C4-2B (cell line): ENCODE measurements around the gene CDH23.

Source experiments
- CTCF ChIP-seq: fragments of 450-650 bp; conservative IDR thresholded peaks from 2 replicates; pipeline ENCODE4 v1.5.1; 2017; ENCODE audit warnings: mild to moderate bottlenecking
- ZFX ChIP-seq: fragments of 450-650 bp; IDR thresholded peaks from 2 replicates; pipeline ENCODE4 v1.6.1; 2017

GRCh38 chr10:71440506-71441035 is 43.9 kb downstream of the CDH23 start:
- TF ChIP-seq CTCF (no peak), ZFX (no peak)
